Measurements from ENCODE around the gene USP25. TPM values are rescaled to one million over a fixed set of nuclear protein-coding genes. Genes with fewer than 3 reads are reported as not detected.

USP25 gene
- total RNA-seq, 4 donors from 2014 or later = 99.4 to 130 (median 107) TPM

DNA sequence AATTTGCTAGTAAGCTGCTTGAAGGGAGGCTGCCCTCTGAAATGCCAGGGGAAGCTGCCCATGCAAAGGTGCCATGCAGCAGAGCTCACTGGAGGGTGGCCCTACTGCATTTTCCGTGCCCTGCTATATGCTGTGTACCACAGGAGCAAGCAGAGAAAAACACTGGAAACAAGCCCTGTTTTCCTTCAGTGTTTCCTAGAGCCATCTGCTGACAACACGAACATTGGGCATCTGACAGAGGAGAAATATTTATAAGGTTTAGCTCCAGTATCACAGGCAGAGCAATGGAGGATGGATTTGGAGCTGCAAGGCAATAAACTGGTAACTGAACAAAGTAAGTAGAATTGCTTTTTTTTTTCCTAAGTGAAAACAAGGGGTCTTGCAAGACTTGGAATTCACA is 198.4 kb downstream of the USP25 start:
- in situ Hi-C loops (cut with MboI; ENCODE audit: low sequenced_read_pairs in 4 of 4) = no loop called here
- H3K27ac ChIP-seq = no peak overlapping the region
- ATAC-seq (no peak), DNase-seq (no peak)
- no peaks in the 10 kb centered on the region for H3K36me3 ChIP-seq
- H3K4me3 ChIP-seq = no peak overlapping the region
- H3K4me1 ChIP-seq = no peaks in the 10 kb centered on the region
- intact Hi-C loops (cut with DNase I; ENCODE audit: low total_unique reads) = no loop called here
- TF ChIP-seq POLR2A (IDR thresholded peaks at IDR 0.05) = no peak
- TF ChIP-seq, protein P1, sequence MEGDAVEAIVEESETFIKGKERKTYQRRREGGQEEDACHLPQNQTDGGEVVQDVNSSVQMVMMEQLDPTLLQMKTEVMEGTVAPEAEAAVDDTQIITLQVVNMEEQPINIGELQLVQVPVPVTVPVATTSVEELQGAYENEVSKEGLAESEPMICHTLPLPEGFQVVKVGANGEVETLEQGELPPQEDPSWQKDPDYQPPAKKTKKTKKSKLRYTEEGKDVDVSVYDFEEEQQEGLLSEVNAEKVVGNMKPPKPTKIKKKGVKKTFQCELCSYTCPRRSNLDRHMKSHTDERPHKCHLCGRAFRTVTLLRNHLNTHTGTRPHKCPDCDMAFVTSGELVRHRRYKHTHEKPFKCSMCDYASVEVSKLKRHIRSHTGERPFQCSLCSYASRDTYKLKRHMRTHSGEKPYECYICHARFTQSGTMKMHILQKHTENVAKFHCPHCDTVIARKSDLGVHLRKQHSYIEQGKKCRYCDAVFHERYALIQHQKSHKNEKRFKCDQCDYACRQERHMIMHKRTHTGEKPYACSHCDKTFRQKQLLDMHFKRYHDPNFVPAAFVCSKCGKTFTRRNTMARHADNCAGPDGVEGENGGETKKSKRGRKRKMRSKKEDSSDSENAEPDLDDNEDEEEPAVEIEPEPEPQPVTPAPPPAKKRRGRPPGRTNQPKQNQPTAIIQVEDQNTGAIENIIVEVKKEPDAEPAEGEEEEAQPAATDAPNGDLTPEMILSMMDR (IDR thresholded peaks at IDR 0.05 in 4 of 5, conservative IDR thresholded peaks at IDR 0.05 in 1 of 5) = no peak
- no peaks in the 10 kb centered on the region for H3K9me3 ChIP-seq
- H3K27me3 ChIP-seq = no peaks in the 10 kb centered on the region

DNA sequence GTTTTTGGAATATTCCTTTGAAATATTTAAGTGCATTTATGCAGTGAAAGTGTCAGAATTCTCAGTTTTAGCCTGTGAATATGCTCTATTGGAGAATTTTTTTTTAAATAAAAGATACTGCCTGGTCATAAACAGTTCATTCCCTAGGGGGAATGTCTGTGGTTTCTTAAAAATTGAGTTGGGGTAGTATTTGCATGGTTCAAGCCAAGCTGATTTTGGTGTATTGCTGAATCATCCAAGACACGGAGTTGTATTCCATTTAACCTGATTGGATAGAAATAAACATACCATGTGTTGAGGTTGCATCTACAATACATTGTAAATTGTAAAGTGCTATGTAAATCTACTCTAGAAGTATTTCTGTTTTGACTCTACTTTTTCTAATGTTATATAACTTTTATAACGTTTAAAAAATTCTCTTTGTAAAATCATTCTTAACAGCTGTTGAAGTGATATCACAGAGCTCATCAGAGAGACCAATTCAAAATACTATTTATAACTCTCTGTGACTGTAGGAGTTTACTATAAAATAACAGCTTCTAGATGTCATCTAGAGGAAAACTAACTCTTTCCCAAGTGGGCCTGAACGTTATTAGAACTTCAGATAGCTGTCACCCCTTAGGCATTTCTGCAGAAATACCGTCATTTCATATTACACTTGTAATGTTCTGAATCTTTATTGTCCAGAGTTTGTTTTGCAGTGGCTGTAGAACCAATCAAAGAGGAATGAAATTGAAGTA is 199.1 kb downstream of the USP25 start:
- H3K9me3 ChIP-seq = no peaks in the 10 kb centered on the region
- in situ Hi-C loops (cut with MboI; ENCODE audit: low sequenced_read_pairs in 4 of 4) = no loop called here
- intact Hi-C loops (cut with DNase I; ENCODE audit: low total_unique reads) = no loop called here
- H3K27me3 ChIP-seq = no peaks in the 10 kb centered on the region
- DNase-seq (no peak), ATAC-seq (no peak)
- no peaks in the 10 kb centered on the region for H3K36me3 ChIP-seq
- H3K4me1 ChIP-seq = no peaks in the 10 kb centered on the region
- no peak overlapping the region for H3K4me3 ChIP-seq
- H3K27ac ChIP-seq = no peak overlapping the region
- TF ChIP-seq POLR2A (IDR thresholded peaks at IDR 0.05) = no peak
- TF ChIP-seq, protein P1 (IDR thresholded peaks at IDR 0.05 in 4 of 5, conservative IDR thresholded peaks at IDR 0.05 in 1 of 5) = no peak

DNA sequence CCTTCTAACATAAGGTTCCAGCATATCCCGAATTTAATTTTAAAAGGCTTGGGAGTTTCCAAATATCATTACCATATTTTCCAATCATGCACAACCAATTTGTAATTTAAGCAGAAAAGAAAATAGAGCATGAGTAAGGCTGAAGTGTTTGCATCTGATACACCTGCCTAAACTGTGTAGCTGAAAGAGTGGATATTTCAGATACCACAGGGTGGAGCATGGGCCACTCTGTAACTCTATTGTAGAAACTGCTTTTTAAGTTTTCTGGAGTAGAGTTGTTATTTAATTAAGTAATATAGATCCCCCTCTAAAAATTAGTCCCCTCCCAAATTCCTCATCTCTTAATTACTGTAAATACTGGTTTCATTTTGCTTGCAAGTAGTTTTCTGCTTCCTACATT is 199.8 kb downstream of the USP25 start:
- no peak for DNase-seq
- Histone ChIP-seq H3K4me3 (no peak overlapping the region), H3K36me3 (no peaks in the 10 kb centered on the region), H3K27ac (no peak overlapping the region), H3K27me3 (no peaks in the 10 kb centered on the region), H3K4me1 (no peaks in the 10 kb centered on the region), H3K9me3 (no peaks in the 10 kb centered on the region)
- no peak for ATAC-seq
- TF ChIP-seq, protein P1 (IDR thresholded peaks at IDR 0.05 in 4 of 5, conservative IDR thresholded peaks at IDR 0.05 in 1 of 5) = no peak
- no peak for TF ChIP-seq POLR2A (IDR thresholded peaks at IDR 0.05)
- intact Hi-C loops (cut with DNase I; ENCODE audit: low total_unique reads) (no loop called here), in situ Hi-C loops (cut with MboI; ENCODE audit: low sequenced_read_pairs in 4 of 4) (no loop called here)
